ENCODE data around the gene FAM187B.

The FAM187B gene

DNA sequence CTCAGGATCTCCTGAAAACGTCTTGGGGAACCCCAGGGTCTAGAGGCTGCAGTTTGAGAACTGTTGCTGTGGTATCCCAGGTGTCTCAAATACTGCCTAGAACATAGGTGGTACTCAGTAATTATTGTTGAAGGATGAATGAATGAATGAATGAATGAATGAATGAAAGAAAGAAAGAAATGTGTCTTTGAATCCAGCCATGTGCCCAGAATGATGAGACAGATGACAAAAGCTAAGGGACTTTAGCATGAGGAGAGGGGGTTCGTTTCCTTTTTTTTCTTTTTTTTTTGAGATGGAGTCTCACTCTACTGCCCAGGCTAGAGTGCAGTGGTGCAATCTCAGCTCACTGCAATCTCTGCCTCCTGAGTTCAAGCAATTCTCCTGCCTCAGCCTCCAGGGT lies 28.0 kb upstream of the FAM187B start:
- no peaks in the 10 kb centered on the region for H3K27me3 ChIP-seq (replicated peaks)
- no peak for DNase-seq
- H3K36me3 ChIP-seq (replicated peaks): no peaks in the 10 kb centered on the region
- in situ Hi-C loops (cut with HindIII; ENCODE audit: low pct_ligation_motif_present, low sequenced_read_pairs): no loop called here
- H3K4me3 ChIP-seq (ENCODE audit: low read depth, low read length): no peak overlapping the region
- TF ChIP-seq, protein P1, sequence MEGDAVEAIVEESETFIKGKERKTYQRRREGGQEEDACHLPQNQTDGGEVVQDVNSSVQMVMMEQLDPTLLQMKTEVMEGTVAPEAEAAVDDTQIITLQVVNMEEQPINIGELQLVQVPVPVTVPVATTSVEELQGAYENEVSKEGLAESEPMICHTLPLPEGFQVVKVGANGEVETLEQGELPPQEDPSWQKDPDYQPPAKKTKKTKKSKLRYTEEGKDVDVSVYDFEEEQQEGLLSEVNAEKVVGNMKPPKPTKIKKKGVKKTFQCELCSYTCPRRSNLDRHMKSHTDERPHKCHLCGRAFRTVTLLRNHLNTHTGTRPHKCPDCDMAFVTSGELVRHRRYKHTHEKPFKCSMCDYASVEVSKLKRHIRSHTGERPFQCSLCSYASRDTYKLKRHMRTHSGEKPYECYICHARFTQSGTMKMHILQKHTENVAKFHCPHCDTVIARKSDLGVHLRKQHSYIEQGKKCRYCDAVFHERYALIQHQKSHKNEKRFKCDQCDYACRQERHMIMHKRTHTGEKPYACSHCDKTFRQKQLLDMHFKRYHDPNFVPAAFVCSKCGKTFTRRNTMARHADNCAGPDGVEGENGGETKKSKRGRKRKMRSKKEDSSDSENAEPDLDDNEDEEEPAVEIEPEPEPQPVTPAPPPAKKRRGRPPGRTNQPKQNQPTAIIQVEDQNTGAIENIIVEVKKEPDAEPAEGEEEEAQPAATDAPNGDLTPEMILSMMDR (IDR thresholded peaks at IDR 0.05; ENCODE audit: low read depth, low read length, missing control alignments): no peak
- H3K27ac ChIP-seq: no peak overlapping the region

DNA sequence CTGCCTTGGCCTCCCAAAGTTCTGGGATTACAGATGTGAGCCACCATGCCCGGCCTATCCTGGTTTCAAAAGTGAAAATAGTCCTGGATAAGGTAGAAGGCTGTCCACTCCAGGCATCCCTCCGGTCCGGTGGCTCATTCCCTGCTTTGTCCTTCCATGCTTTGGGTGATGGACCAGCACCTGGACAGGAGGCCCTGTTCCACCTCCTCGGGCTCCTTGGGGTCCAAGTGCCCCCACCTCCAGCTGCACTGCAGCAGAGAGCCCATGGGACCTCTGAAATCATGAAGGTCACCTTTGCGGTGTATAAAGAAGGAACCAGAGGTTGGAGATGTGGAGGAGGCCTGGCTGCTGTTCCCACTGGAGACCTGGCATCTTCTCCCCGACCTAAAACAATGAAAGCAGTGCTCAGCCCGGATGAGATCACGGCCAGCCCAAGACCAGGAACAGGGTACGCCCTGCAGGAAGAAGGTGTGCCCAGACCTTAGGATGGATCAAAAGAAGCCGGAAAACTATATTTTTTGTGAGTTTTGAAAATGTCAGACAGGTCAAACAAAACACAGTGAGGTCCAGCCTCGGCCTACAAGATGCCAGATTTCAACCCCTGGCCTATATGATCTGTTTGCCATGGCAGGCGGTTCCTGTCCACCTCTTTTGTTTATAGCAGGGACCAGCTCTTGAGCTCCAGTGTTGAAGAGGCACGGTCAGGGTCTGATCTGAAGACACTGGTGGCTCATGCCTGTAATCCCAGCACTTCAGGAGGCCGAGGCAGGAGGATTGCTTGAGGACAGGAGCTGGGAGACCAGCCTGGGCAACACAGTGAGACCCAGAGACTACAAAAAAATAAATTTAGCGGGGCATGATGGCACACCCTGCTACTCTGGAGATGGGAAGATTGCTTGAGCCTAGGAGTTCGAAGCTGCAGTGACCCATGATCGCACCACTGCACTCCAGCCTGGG lies 26.1 kb upstream of the FAM187B start:
- Histone ChIP-seq H3K27me3 (replicated peaks) (peaks cover 7% of the 10 kb centered on the region), H3K36me3 (replicated peaks) (no peaks in the 10 kb centered on the region), H3K27ac (no peak overlapping the region), H3K4me3 (ENCODE audit: low read depth, low read length) (no peak overlapping the region)
- TF ChIP-seq, protein P1 (IDR thresholded peaks at IDR 0.05; ENCODE audit: low read depth, low read length, missing control alignments): no peak
- no peak for DNase-seq
- in situ Hi-C loops (cut with HindIII; ENCODE audit: low pct_ligation_motif_present, low sequenced_read_pairs): no loop called here

DNA sequence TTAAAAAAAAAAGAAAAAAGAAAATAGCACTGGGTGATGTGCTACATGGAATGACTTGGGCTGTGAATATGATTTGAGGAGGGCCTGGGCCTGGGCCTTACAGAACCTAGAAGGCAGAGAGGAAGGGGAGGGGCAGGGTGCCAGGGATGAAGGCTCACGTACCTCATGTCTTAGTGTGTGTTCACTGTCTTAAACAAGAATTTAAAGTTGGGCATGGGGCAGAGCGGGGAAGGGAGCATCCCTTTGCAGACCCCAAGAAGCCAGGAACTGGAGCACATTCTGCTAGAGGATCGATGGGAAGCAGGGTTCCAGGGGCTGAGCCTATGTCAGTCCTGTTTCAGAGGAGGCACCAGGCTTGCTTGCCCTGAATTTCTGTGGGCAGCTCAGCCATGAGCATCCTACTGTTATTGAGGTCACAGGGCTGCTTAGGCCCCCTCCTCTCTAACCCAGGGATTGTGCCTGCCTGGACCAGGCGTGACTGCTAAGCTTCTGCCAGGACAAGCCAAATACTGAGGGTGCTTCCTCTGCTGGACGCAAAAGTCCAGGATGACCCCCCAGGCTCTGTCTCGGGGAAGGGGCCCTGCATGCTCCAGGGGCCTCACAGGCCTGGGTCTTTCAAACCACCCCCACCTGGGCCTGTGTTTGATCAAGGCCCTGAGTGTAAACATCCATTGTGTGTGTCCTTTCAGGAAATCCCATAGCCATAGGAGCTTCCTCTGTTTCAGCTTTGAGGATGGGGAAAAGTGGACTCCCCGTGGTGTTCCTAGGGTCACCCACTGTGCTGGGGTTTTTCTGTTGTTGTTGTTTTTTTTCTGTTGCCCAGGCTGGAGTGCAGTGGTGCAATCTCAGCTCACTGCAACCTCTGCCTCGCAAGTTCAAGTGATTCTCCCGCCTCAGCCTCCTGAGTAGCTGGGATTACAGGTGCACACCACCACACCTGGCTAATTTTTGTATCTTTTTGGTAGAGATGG lies 25.1 kb upstream of the FAM187B start:
- H3K36me3 ChIP-seq (replicated peaks): no peaks in the 10 kb centered on the region
- in situ Hi-C loops (cut with HindIII; ENCODE audit: low pct_ligation_motif_present, low sequenced_read_pairs): no loop called here
- DNase-seq: no peak
- H3K4me3 ChIP-seq (ENCODE audit: low read depth, low read length): no peak overlapping the region
- no peak overlapping the region for H3K27ac ChIP-seq
- TF ChIP-seq, protein P1 (IDR thresholded peaks at IDR 0.05; ENCODE audit: low read depth, low read length, missing control alignments): no peak
- peaks cover 17% of the 10 kb centered on the region for H3K27me3 ChIP-seq (replicated peaks)

DNA sequence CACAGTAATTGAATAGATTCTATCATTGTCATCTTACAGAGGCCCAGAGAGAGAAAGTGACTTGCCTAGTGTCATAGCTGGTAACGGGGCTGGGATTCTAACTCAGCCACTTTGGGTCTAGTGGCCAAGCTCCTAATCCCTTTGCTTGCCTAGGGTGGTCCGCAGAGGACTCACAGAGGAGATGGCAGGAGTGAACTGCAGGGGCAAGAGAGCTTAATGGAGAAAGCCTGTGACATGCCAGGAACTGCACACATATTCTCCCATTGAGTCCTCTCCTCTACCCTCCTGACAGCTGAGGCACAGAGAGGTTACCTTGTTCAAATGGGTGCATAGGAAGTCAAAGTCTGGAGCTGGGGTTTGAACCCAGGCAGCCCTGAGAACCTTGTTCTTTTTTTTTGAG lies 22.9 kb upstream of the FAM187B start:
- H3K36me3 ChIP-seq (replicated peaks): no peaks in the 10 kb centered on the region
- no peak overlapping the region for H3K27ac ChIP-seq
- H3K27me3 ChIP-seq (replicated peaks): peaks cover 38% of the 10 kb centered on the region
- no peak overlapping the region for H3K4me3 ChIP-seq (ENCODE audit: low read depth, low read length)
- TF ChIP-seq, protein P1 (IDR thresholded peaks at IDR 0.05; ENCODE audit: low read depth, low read length, missing control alignments): no peak
- in situ Hi-C loops (cut with HindIII; ENCODE audit: low pct_ligation_motif_present, low sequenced_read_pairs): no loop called here
- no peak for DNase-seq

DNA sequence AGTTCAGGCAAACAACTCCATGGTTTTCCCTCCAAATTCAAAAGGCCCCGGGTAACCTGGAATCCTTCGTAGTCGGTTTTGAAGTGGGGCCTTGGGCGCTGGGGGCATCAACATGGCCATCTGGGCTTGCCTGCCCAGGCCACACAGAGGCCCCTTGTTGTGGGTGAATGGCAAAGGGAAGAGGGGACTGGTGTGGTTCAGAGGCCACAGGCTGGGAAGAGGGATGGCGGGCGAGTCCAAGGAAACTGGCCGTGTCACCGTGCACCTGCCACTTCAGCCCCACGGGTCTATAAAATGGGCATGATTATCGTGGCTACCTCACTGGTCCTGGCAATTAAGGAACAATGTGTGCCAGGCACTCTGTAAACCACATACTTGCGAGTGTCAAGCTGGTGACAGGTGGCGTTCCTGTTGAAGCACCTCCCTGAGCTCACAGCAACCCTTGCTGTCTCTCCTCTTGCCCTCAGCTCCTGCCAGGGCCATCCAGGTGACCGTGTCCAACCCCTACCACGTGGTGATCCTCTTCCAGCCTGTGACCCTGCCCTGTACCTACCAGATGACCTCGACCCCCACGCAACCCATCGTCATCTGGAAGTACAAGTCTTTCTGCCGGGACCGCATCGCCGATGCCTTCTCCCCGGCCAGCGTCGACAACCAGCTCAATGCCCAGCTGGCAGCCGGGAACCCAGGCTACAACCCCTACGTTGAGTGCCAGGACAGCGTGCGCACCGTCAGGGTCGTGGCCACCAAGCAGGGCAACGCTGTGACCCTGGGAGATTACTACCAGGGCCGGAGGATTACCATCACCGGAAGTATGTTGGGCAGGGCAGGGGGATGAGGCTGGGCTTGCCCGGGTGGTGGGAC lies 21.5 kb upstream of the FAM187B start:
- no peak for DNase-seq
- Histone ChIP-seq H3K4me3 (ENCODE audit: low read depth, low read length) (no peak overlapping the region), H3K27me3 (replicated peaks) (peaks cover 38% of the 10 kb centered on the region), H3K27ac (no peak overlapping the region), H3K36me3 (replicated peaks) (no peaks in the 10 kb centered on the region)
- in situ Hi-C loops (cut with HindIII; ENCODE audit: low pct_ligation_motif_present, low sequenced_read_pairs): no loop called here
- TF ChIP-seq, protein P1 (IDR thresholded peaks at IDR 0.05; ENCODE audit: low read depth, low read length, missing control alignments): no peak
